HEK293T (cell line): Measurements from ENCODE around the gene KLF15.

Experiments
- ARNT ChIP-seq: fragments of 450-650 bp; IDR thresholded peaks from 2 replicates; pipeline ENCODE4 v1.6.1; 2017; ENCODE audit warnings: mild to moderate bottlenecking
- BHLHE40 ChIP-seq: fragments of 450-650 bp; IDR thresholded peaks from 2 replicates; pipeline ENCODE4 v1.6.1; 2016; ENCODE audit warnings: mild to moderate bottlenecking, moderate library complexity, borderline replicate concordance
- CTBP1 ChIP-seq: fragments of 450-650 bp; IDR thresholded peaks from 2 replicates; pipeline ENCODE4 v1.6.1; 2016; ENCODE audit warnings: borderline replicate concordance
- ELF4 ChIP-seq: fragments of 450-650 bp; IDR thresholded peaks from 2 replicates; pipeline ENCODE4 v1.6.1; 2017; ENCODE audit warnings: antibody characterized with exemption
- FOXA1 ChIP-seq: fragments of 450-650 bp; IDR thresholded peaks from 2 replicates; pipeline ENCODE4 v1.6.1; 2016; ENCODE audit warnings: mild to moderate bottlenecking
- FOXK2 ChIP-seq: fragments of 450-650 bp; IDR thresholded peaks from 2 replicates; pipeline ENCODE4 v1.6.1; 2016; ENCODE audit warnings: mild to moderate bottlenecking
- FOXM1 ChIP-seq: fragments of 450-650 bp; IDR thresholded peaks from 2 replicates; pipeline ENCODE4 v1.6.1; 2017; ENCODE audit warnings: mild to moderate bottlenecking, borderline replicate concordance
- HDGF ChIP-seq: fragments of 450-650 bp; IDR thresholded peaks from 2 replicates; pipeline ENCODE4 v1.6.1; 2017; ENCODE audit warnings: antibody characterized with exemption, borderline replicate concordance
- NFRKB ChIP-seq: fragments of 450-650 bp; IDR thresholded peaks from 2 replicates; pipeline ENCODE4 v1.6.1; 2016; ENCODE audit warnings: mild to moderate bottlenecking, moderate library complexity
- SP1 ChIP-seq: fragments of 450-650 bp; IDR thresholded peaks from 2 replicates; pipeline ENCODE4 v1.6.1; 2017
- TARDBP ChIP-seq: fragments of 450-650 bp; IDR thresholded peaks from 2 replicates; pipeline ENCODE4 v1.6.1; 2016
- ZNF384 ChIP-seq: fragments of 450-650 bp; IDR thresholded peaks from 2 replicates; pipeline ENCODE4 v1.6.1; 2016
- TF ChIP-seq, protein P1 (sequence below): fragments of 450-650 bp; IDR thresholded peaks from 2 replicates; pipeline ENCODE4 v1.6.1; 2016

DNA sequence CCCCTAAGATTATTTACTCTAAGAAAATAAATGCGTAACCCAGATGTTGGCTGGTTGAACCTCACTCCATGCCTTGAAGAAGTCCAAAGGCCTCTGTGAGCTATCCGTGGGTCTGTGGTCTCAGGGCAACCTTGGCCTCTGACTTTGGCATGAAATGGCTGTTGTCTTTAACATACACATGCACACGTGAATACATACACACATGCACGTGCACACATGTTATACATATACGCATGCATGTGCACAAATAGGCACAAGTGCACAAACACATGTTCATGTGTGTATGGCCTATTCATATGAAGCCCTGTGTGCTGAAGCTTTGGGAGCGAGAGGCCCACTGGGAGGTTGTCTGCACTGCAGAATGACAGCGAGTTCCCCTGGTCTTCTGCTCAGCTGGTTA, 50.8 kb downstream of the KLF15 start:
- no peak for TF ChIP-seq HDGF
- TF ChIP-seq ZNF384, result no peak
- no peak for TF ChIP-seq ARNT
- no peak for TF ChIP-seq ELF4
- TF ChIP-seq FOXK2, result no peak
- TF ChIP-seq, protein P1, sequence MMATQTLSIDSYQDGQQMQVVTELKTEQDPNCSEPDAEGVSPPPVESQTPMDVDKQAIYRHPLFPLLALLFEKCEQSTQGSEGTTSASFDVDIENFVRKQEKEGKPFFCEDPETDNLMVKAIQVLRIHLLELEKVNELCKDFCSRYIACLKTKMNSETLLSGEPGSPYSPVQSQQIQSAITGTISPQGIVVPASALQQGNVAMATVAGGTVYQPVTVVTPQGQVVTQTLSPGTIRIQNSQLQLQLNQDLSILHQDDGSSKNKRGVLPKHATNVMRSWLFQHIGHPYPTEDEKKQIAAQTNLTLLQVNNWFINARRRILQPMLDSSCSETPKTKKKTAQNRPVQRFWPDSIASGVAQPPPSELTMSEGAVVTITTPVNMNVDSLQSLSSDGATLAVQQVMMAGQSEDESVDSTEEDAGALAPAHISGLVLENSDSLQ, result no peak
- no peak for TF ChIP-seq FOXA1
- no peak for TF ChIP-seq TARDBP
- no peak for TF ChIP-seq CTBP1
- TF ChIP-seq FOXM1, result no peak
- TF ChIP-seq SP1, result no peak
- no peak for TF ChIP-seq BHLHE40
- no peak for TF ChIP-seq NFRKB
